Gastroesophageal sphincter (tissue), 4 donors: Measurements from ENCODE around the gene VKORC1L1. TPM values are rescaled to one million over a fixed set of nuclear protein-coding genes. Genes with fewer than 3 reads are reported as not detected.
"Not testable (repeated sequence)": the region's sequence is repeated elsewhere in the genome, so short reads cannot be mapped to it uniquely, and the experiment has no call there.

Experiments used
- ATAC-seq: fragments of 150-250 bp; one replicate; pipeline ENCODE4 v1.9.1; 2016; ENCODE audit warnings: mild to moderate bottlenecking, moderate library complexity
- H3K27ac ChIP-seq, 4 donors: fragments of 200-600 bp; sonication (generic) in 3 of 4; 1 replicate in 3 of 4; 2 replicates in 1 of 4; pipeline ENCODE4 v1.5.1; 2016 to 2019
- H3K27me3 ChIP-seq: fragments of 200-600 bp; sonication (generic); one replicate; pipeline ENCODE4 v1.5.1; 2019
- H3K36me3 ChIP-seq, 2 donors: fragments of 200-600 bp; sonication (generic); one replicate each; pipeline ENCODE4 v1.5.1; 2019; ENCODE audit warnings: control low read depth in 1 of 2
- H3K4me1 ChIP-seq, 3 donors: fragments of 200-600 bp; sonication (generic); 1 replicate in 2 of 3; 2 replicates in 1 of 3; pipeline ENCODE4 v1.5.1; 2016 to 2019; ENCODE audit warnings: control low read depth in 2 of 3
- H3K4me3 ChIP-seq, 2 donors: fragments of 200-600 bp; sonication (generic); one replicate each; pipeline ENCODE4 v1.5.1; 2019; ENCODE audit warnings: mild to moderate bottlenecking in 1 of 2, moderate library complexity in 1 of 2
- H3K9me3 ChIP-seq, 3 donors: fragments of 200-600 bp; sonication (generic); one replicate each; pipeline ENCODE4 v1.5.1; 2017 to 2019; ENCODE audit warnings: control low read depth in 2 of 3
- EP300 ChIP-seq: sonication (generic); formaldehyde crosslinking; IDR thresholded peaks from one replicate; pipeline ENCODE4 v1.6.1; 2017; ENCODE audit warnings: antibody characterized with exemption, mild to moderate bottlenecking
- POLR2A ChIP-seq, 2 donors: fragments of 450-650 bp; IDR thresholded peaks; one replicate each; pipeline ENCODE4 v1.6.1; 2017; ENCODE audit warnings: antibody characterized with exemption in 2 of 2, mild to moderate bottlenecking in 2 of 2, moderate library complexity in 1 of 2
- POLR2AphosphoS5 ChIP-seq: sonication (generic); formaldehyde crosslinking; IDR thresholded peaks from one replicate; pipeline ENCODE4 v1.6.1; 2017; ENCODE audit warnings: antibody characterized with exemption
- WGBS, 2 donors: methylation state at CpG; one replicate each; pipeline ENCODE4 v1.1.5; 2018; ENCODE audit warnings: low coverage in 1 of 2; 5-methylcytosine and 5-hydroxymethylcytosine counted together
- total RNA-seq, 4 donors: library from RNA; depleted of rRNA; stranded (reverse); fragments of >200 nt; gene quantifications; one replicate each; pipeline ENCODE4 v1.1.0, GENCODE V29; 2016
- TF ChIP-seq, protein P1 (sequence below), 4 experiments: fragments of 200-600 bp in 2 of 4; fragments of 450-650 bp in 2 of 4; sonication (generic) in 1 of 4; IDR thresholded peaks; one replicate each; pipeline ENCODE4 v1.5.1; 2017 to 2019; ENCODE audit warnings: antibody characterized with exemption in 4 of 4, mild to moderate bottlenecking in 2 of 4, moderate library complexity in 2 of 4

The VKORC1L1 gene
- total RNA-seq: 10 to 100 TPM; 20.4 to 30.2 (median 25.0) TPM

DNA sequence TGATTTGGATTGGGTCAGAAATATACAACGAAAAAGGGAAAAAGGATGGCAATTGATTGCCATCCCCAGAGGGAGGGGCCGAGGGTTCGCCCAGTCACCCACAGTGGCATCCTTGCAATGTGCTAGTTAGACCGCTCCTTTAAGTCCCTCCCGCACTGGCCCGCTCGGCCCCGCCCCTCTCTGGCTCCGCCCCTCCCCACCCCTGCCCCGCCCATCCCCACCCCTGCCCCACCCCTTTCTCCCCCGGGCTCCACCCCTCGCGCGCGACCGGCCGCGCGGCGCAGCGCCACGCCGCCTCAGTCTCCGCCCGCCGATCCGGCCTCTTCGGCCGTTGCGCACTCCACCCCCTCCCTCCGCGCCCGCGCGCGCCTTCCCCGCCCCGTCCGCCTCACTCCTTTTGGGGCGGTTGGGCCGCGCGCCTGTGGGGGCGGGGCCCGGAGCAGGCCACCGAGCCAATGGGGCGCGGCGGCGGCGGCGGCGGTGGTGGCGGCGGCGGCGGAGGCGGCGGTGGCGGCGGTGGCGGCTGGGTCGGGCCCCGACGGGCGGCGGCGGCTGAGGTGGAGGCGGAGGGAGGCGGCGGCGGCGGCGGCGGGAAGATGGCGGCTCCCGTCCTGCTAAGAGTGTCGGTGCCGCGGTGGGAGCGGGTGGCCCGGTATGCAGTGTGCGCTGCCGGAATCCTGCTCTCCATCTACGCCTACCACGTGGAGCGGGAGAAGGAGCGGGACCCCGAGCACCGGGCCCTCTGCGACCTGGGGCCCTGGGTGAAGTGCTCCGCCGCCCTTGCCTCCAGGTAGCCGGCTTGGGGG is at the start of gene VKORC1L1:
Gene VKORC1L1 (plus strand): TSS at position 299 of the 806 bp plus-strand sequence. CDS start 298 bp downstream, at position 597.
- Histone ChIP-seq H3K27me3 (no peaks in the 10 kb centered on the region), H3K4me1 (peaks cover 0 to 14% (median 0%) of the 10 kb centered on the region in 3 donors), H3K27ac (peak within 1 kb of the TSS; percentile 78 to 87 (median 86)), H3K4me3 (peak within 1 kb of the TSS; percentile 75 to 99), H3K9me3 (no peaks in the 10 kb centered on the region), H3K36me3 (no peaks in the 10 kb centered on the region)
- TF ChIP-seq POLR2A (IDR thresholded peaks at IDR 0.05) (peak; percentile 36 to 60), POLR2AphosphoS5 (no peak)
- 0% methylated on average over 2 to 4 of the region's 94 CpGs for WGBS, 2 donors
- peak; percentile 98 for ATAC-seq

DNA sequence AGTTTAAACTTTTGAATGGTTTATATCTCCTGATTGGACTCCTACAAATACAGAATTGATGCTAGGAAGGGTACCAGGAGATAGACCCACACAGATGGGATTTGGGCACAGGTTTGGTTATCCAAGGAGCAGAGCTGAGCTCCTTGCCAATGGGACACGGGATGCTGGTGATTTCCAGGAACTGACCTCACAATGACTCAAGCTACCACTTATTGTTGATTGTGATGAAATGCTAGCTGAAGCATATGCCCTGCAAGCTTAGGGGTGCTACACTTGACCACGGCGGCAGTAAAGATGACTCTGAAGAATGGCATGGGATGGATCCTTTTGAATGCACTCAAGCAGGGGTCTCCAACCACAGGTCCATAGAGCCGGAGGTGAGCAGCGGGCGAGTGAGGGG is 45.5 kb upstream of the VKORC1L1 start:
- Histone ChIP-seq H3K27me3 (no peaks in the 10 kb centered on the region), H3K9me3 (no peaks in the 10 kb centered on the region), H3K27ac (no peak overlapping the region), H3K36me3 (peaks cover 0 to 5% of the 10 kb centered on the region in 2 donors), H3K4me1 (no peaks in the 10 kb centered on the region), H3K4me3 (no peak overlapping the region)
- no peak for ATAC-seq
- WGBS, 2 donors: no CpG with 5 or more reads among the region's 6 CpGs
- TF ChIP-seq POLR2A (IDR thresholded peaks at IDR 0.05) (no peak), EP300 (no peak), POLR2AphosphoS5 (no peak)
- TF ChIP-seq, protein P1, sequence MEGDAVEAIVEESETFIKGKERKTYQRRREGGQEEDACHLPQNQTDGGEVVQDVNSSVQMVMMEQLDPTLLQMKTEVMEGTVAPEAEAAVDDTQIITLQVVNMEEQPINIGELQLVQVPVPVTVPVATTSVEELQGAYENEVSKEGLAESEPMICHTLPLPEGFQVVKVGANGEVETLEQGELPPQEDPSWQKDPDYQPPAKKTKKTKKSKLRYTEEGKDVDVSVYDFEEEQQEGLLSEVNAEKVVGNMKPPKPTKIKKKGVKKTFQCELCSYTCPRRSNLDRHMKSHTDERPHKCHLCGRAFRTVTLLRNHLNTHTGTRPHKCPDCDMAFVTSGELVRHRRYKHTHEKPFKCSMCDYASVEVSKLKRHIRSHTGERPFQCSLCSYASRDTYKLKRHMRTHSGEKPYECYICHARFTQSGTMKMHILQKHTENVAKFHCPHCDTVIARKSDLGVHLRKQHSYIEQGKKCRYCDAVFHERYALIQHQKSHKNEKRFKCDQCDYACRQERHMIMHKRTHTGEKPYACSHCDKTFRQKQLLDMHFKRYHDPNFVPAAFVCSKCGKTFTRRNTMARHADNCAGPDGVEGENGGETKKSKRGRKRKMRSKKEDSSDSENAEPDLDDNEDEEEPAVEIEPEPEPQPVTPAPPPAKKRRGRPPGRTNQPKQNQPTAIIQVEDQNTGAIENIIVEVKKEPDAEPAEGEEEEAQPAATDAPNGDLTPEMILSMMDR (IDR thresholded peaks at IDR 0.05): no peak

DNA sequence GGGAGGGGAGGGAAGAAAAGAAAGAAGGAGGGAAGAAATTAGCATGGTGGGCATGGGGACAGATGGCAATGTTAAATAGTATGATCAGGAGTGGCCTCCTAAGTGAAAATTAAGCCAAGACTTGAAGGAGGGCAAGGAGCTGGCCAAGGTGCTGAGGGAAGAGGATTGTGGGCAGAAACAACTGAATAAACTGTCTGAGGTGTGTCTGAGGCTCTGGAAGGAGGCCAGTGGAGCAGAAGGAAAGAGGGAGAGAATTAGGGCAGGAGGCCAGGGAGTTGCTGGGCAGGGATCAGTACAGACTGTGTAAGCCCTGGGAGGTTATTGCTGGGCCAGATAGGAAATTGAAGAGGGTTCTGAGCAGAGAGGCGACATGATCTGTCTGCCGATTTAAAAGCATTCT is 40.6 kb upstream of the VKORC1L1 start:
- no peak overlapping the region for H3K4me3 ChIP-seq
- 67 to 80% methylated on average over 1 to 2 of the region's 2 CpGs for WGBS, 2 donors
- ATAC-seq: no peak

DNA sequence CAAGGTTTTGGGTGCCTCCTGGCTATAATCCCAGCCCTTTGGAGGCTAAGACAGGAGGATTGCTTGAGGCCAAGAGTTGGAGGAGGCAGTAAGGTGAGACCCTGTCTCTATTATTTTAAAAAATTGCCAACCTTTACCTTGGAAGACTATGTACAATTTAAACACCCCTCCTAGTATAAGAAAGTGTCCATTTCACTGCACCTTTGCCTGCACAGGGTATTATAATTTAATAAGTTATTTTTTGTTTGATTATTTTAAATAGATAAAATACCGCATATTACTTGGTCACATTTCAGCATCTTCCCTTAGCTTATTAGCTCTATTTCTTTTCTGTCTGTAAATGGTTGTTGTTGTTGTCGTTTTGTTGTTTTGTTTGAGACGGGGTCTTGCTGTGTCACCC is 36.2 kb upstream of the VKORC1L1 start:
- not testable (repeated sequence) for H3K27ac ChIP-seq, H3K4me3 ChIP-seq

More for the DNA sequence above, 40.6 kb upstream of the VKORC1L1 start:
- Histone ChIP-seq H3K4me1 (no peaks in the 10 kb centered on the region), H3K9me3 (no peaks in the 10 kb centered on the region), H3K27ac (no peak overlapping the region), H3K27me3 (no peaks in the 10 kb centered on the region), H3K36me3 (peaks cover 0 to 4% of the 10 kb centered on the region in 2 donors)
- TF ChIP-seq POLR2AphosphoS5 (no peak), POLR2A (IDR thresholded peaks at IDR 0.05) (no peak), EP300 (no peak)

DNA sequence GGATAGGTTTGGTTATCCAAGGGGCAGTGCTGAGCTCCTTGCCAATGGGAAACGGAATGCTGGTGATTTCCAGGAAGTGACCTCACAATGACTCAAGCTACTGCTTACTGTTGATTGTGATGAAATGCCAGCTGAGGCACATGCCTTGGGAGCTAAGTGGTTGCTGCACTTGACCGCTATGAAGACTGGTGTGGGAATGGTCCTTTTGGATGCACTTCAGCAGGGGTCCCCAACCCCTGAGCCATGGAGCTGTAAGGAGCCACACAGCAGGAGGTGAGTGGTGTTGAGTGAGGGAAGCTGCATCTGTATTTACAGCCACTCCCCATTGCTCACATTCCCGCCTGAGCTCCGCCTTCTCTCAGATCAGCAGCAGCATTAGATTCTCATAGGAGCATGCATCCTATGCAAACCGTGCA is 35.3 kb upstream of the VKORC1L1 start:
- not testable (repeated sequence) for ATAC-seq

More for the DNA sequence above, 36.2 kb upstream of the VKORC1L1 start:
- H3K36me3 ChIP-seq, H3K9me3 ChIP-seq, H3K27me3 ChIP-seq, ATAC-seq, H3K4me1 ChIP-seq: not testable (repeated sequence)
- 95 to 96% methylated on average over 3 of the region's 3 CpGs for WGBS, 2 donors

DNA sequence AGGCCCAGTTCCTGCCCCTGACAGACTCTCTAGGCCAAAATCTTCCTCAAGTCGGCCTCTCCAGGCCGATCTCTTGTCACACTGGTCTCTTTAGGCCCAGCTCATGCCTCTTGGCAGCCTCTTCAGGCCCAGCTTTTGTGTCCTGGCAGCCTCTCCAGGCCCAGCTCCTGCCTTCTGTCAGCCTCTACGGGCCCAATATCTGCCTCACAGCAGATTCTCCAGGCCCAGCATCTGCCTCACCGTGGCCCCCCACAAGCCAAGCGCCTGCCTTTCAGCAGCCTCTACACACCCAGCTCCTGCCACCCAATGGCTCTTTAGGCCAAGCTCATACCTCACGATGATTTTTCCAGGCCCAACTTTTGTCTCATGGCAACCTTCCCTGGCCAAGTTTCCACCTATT is 33.0 kb upstream of the VKORC1L1 start:
- Histone ChIP-seq H3K36me3 (no peaks in the 10 kb centered on the region), H3K27ac (no peak overlapping the region), H3K4me3 (no peak overlapping the region), H3K9me3 (no peaks in the 10 kb centered on the region), H3K27me3 (no peaks in the 10 kb centered on the region), H3K4me1 (no peaks in the 10 kb centered on the region)
- ATAC-seq: no peak
- 90 to 92% methylated on average over 2 to 6 of the region's 6 CpGs for WGBS, 2 donors
- no peak for TF ChIP-seq POLR2AphosphoS5

More for the DNA sequence above, 35.3 kb upstream of the VKORC1L1 start:
- 87% methylated on average over 3 of the region's 5 CpGs; no CpG with 5 or more reads in 1 of the 2 donors for WGBS, 2 donors
- not testable (repeated sequence) for H3K9me3 ChIP-seq, H3K36me3 ChIP-seq, H3K27ac ChIP-seq, H3K4me3 ChIP-seq, H3K27me3 ChIP-seq, H3K4me1 ChIP-seq

DNA sequence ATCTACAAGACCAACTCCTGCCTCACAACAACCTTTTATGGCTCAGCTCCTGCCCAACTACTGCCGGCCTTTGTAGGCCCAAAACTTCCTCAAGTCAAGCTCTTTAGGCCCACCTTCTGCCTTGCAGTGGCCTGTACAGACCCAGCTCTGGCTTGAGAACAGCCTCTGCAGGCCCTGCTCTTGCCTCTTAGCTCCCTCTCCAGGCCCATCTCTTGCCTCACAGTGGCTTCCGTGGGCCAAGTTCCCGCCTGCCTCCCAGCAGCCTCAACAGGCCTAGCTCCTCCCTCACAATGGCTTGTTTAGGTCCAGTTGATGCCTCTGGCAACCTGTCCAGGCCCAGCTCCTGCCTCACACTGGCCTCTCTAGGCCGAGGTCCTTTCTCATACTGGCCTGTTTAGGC is 32.4 kb upstream of the VKORC1L1 start:
- TF ChIP-seq, protein P1 (IDR thresholded peaks at IDR 0.05): peak in 1 of 4 experiments; percentile 41
- no peak for TF ChIP-seq POLR2A (IDR thresholded peaks at IDR 0.05)
- no peak for TF ChIP-seq POLR2AphosphoS5
- TF ChIP-seq EP300: no peak
- H3K27ac ChIP-seq: no peak overlapping the region
- no peaks in the 10 kb centered on the region for H3K4me1 ChIP-seq
- 80 to 88% methylated on average over 1 to 2 of the region's 4 CpGs for WGBS, 2 donors
- ATAC-seq: no peak
- no peak overlapping the region for H3K4me3 ChIP-seq
- H3K36me3 ChIP-seq: no peaks in the 10 kb centered on the region
- H3K27me3 ChIP-seq: no peaks in the 10 kb centered on the region
- no peaks in the 10 kb centered on the region for H3K9me3 ChIP-seq

DNA sequence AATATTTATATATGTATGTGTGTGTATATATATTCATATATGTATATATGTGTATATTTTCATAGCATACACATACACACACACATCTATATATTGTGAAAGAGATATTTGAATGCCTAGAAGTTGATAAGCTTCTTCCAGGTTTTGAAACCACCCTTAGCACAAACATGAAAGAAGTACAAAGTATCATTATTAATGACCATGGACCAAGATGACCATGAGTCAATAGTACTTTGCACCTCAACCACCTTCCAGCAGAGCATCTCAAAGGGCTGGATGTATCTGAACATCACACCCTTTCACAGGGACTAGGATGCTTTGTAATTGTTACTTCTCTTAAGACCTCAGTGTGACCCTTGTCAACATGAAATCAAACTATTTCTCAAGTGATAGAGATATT is 29.3 kb upstream of the VKORC1L1 start:
- not testable (repeated sequence) for ATAC-seq, H3K27me3 ChIP-seq, H3K4me1 ChIP-seq

More for the DNA sequence above, 29.3 kb upstream of the VKORC1L1 start:
- not testable (repeated sequence) for H3K4me3 ChIP-seq, H3K36me3 ChIP-seq, H3K27ac ChIP-seq, H3K9me3 ChIP-seq
